22Rv1 (cell line): ENCODE data around the gene DNAJC15.

Experiments used
- ZFX ChIP-seq: fragments of 450-650 bp; IDR thresholded peaks from 2 replicates; pipeline ENCODE4 v1.6.1; 2017; ENCODE audit warnings: antibody characterized with exemption, borderline replicate concordance
- TF ChIP-seq, protein P1 (sequence below): fragments of 450-650 bp; IDR thresholded peaks from 2 replicates; pipeline ENCODE4 v1.5.1; 2017; ENCODE audit warnings: mild to moderate bottlenecking

DNA sequence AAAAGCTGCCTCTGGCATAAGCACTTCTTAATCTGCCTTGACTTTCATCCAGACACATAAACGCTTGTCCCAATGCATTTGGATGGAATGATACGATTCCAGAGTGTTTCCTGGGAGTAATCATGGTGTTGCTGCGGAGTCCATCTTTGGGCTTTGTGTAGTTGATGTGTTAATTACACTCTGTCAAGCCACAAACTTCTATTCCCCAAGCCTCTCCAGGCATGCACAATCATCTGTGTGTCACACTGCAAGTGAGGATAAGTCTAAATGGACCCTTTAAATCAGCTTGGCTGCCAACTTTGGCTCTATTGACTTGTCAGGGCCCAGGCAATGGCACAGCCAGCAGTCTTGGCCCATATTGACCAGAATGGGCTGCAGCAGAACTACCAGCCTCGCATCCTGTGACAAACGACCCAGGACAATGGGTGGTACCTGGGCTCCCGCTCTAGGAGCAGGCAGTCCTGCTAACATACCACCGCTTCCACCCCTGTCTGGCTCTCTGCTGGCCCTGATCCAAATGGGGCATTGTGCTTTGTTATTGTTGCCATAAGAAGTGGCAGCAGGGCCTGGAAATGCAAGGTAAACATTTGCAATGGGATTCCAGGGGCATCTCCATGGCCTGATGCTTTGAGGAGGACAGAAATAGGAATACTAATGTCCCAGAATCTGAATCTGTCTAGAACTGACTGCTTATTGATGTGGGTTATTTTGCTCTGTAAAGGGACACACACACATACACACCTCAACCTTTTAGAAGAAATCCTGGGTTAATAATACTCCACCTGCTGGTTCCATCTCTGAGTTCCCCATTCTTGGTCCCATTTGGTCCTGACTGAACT is 127.2 kb downstream of the DNAJC15 start:
- TF ChIP-seq, protein P1, sequence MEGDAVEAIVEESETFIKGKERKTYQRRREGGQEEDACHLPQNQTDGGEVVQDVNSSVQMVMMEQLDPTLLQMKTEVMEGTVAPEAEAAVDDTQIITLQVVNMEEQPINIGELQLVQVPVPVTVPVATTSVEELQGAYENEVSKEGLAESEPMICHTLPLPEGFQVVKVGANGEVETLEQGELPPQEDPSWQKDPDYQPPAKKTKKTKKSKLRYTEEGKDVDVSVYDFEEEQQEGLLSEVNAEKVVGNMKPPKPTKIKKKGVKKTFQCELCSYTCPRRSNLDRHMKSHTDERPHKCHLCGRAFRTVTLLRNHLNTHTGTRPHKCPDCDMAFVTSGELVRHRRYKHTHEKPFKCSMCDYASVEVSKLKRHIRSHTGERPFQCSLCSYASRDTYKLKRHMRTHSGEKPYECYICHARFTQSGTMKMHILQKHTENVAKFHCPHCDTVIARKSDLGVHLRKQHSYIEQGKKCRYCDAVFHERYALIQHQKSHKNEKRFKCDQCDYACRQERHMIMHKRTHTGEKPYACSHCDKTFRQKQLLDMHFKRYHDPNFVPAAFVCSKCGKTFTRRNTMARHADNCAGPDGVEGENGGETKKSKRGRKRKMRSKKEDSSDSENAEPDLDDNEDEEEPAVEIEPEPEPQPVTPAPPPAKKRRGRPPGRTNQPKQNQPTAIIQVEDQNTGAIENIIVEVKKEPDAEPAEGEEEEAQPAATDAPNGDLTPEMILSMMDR = no peak
- no peak for TF ChIP-seq ZFX
